ENCODE data around the gene EVC2. TPM values are rescaled to one million over a fixed set of nuclear protein-coding genes. Genes with fewer than 3 reads are reported as not detected.

EVC2 gene
- total and polyA plus RNA-seq, 10 of the 15 experiments (the other 5 are each of a cell fraction or from before 2014, with no cell fraction given) = 0.34 to 10.4 (median 5.6) TPM

- TF ChIP-seq, protein P1, sequence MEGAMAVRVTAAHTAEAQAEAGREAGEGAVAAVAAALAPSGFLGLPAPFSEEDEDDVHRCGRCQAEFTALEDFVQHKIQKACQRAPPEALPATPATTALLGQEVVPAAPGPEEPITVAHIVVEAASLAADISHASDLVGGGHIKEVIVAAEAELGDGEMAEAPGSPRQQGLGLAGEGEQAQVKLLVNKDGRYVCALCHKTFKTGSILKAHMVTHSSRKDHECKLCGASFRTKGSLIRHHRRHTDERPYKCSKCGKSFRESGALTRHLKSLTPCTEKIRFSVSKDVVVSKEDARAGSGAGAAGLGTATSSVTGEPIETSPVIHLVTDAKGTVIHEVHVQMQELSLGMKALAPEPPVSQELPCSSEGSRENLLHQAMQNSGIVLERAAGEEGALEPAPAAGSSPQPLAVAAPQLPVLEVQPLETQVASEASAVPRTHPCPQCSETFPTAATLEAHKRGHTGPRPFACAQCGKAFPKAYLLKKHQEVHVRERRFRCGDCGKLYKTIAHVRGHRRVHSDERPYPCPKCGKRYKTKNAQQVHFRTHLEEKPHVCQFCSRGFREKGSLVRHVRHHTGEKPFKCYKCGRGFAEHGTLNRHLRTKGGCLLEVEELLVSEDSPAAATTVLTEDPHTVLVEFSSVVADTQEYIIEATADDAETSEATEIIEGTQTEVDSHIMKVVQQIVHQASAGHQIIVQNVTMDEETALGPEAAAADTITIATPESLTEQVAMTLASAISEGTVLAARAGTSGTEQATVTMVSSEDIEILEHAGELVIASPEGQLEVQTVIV (IDR thresholded peaks at IDR 0.05; ENCODE audit: borderline replicate concordance, partially characterized antibody) = no peak
- TF ChIP-seq, protein P2, sequence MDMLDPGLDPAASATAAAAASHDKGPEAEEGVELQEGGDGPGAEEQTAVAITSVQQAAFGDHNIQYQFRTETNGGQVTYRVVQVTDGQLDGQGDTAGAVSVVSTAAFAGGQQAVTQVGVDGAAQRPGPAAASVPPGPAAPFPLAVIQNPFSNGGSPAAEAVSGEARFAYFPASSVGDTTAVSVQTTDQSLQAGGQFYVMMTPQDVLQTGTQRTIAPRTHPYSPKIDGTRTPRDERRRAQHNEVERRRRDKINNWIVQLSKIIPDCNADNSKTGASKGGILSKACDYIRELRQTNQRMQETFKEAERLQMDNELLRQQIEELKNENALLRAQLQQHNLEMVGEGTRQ (IDR thresholded peaks at IDR 0.05; ENCODE audit: borderline replicate concordance, low read depth, low read length) = no peak
- TF ChIP-seq, protein P3, sequence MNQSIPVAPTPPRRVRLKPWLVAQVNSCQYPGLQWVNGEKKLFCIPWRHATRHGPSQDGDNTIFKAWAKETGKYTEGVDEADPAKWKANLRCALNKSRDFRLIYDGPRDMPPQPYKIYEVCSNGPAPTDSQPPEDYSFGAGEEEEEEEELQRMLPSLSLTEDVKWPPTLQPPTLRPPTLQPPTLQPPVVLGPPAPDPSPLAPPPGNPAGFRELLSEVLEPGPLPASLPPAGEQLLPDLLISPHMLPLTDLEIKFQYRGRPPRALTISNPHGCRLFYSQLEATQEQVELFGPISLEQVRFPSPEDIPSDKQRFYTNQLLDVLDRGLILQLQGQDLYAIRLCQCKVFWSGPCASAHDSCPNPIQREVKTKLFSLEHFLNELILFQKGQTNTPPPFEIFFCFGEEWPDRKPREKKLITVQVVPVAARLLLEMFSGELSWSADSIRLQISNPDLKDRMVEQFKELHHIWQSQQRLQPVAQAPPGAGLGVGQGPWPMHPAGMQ (IDR thresholded peaks at IDR 0.05; ENCODE audit: borderline replicate concordance) = no peak
Measured at GRCh38 chr4:5742388-5742787, 34.0 kb upstream of the EVC2 start (continued).

- ChIA-PET POLR2A (interaction anchor here (0.8 kb wide), 1 partner anchor 37 kb away, joined by 3 read pairs; no protein-coding TSS in a partner anchor), SMC1A (ENCODE audit: uncharacterized antibody, unreplicated experiment) (interaction anchor here (0.6 to 1.2 kb wide), 5 partner anchors 13 to 35 kb away, joined by 3 to 4 read pairs (median 3); no protein-coding TSS in a partner anchor), CTCF (interaction anchor here (0.8 kb wide), 1 partner anchor 13 kb away, joined by 4 read pairs; no protein-coding TSS in a partner anchor), RAD21 (ENCODE audit: unreplicated experiment) (no interaction called here)
- intact Hi-C loops (cut with micrococcal nuclease; ENCODE audit: unreplicated experiment) (no loop called here), in situ Hi-C loops (cut with MboI) (no loop called here)
- Histone ChIP-seq H3K4me2 (ENCODE audit: control insufficient read depth, insufficient read depth) (no peak overlapping the region), H3K79me2 (ENCODE audit: control insufficient read depth, insufficient read depth, low read length) (no peaks in the 10 kb centered on the region), H3K9me3 (replicated peaks; ENCODE audit: control insufficient read depth, insufficient read depth, low read length) (no peaks in the 10 kb centered on the region; the same call in 2 of the 3 replicates), H3K4me3 (no peak overlapping the region), H3K4me1 (ENCODE audit: control insufficient read depth, insufficient read depth, low read length) (no peaks in the 10 kb centered on the region), H3K27ac (ENCODE audit: control insufficient read depth, insufficient read depth) (no peak overlapping the region), H3K9ac (ENCODE audit: control insufficient read depth, insufficient read depth, low read length) (no peak overlapping the region), H2AFZ (ENCODE audit: control insufficient read depth, low read depth, low read length) (no peak overlapping the region), H3K27me3 (replicated peaks in 1 of 2; ENCODE audit: control insufficient read depth in 2 of 2, insufficient read depth in 2 of 2, low read length in 1 of 2) (no peaks in the 10 kb centered on the region), H3K36me3 (ENCODE audit: control insufficient read depth in 2 of 2, insufficient read depth in 2 of 2, low read length in 1 of 2) (peaks cover 0 to 7% of the 10 kb centered on the region in 2 experiments; a peak in 2 of 4 replicates), H4K20me1 (ENCODE audit: control insufficient read depth, insufficient read depth) (no peaks in the 10 kb centered on the region)
- no TSS peak for BruUV-seq (replicated peaks)
- FAIRE-seq (peak; percentile 59), DNase-seq (ENCODE audit: low read depth, low spot score) (no peak), ATAC-seq (no peak)
- WGBS (ENCODE audit: insufficient coverage, insufficient replicate concordance, low lambda C conversion rate, missing lambda C conversion rate) = 79% methylated on average over 2 of the region's 2 CpGs
- no peak for TF ChIP-seq CEBPZ (IDR thresholded peaks at IDR 0.05; ENCODE audit: low read depth, low read length)
- TF ChIP-seq RFX5 (IDR thresholded peaks at IDR 0.05; ENCODE audit: low read depth, low read length) = no peak
- TF ChIP-seq, protein P4, sequence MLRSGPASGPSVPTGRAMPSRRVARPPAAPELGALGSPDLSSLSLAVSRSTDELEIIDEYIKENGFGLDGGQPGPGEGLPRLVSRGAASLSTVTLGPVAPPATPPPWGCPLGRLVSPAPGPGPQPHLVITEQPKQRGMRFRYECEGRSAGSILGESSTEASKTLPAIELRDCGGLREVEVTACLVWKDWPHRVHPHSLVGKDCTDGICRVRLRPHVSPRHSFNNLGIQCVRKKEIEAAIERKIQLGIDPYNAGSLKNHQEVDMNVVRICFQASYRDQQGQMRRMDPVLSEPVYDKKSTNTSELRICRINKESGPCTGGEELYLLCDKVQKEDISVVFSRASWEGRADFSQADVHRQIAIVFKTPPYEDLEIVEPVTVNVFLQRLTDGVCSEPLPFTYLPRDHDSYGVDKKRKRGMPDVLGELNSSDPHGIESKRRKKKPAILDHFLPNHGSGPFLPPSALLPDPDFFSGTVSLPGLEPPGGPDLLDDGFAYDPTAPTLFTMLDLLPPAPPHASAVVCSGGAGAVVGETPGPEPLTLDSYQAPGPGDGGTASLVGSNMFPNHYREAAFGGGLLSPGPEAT (IDR thresholded peaks at IDR 0.05; ENCODE audit: low read depth) = no peak
- TF ChIP-seq, protein P5, sequence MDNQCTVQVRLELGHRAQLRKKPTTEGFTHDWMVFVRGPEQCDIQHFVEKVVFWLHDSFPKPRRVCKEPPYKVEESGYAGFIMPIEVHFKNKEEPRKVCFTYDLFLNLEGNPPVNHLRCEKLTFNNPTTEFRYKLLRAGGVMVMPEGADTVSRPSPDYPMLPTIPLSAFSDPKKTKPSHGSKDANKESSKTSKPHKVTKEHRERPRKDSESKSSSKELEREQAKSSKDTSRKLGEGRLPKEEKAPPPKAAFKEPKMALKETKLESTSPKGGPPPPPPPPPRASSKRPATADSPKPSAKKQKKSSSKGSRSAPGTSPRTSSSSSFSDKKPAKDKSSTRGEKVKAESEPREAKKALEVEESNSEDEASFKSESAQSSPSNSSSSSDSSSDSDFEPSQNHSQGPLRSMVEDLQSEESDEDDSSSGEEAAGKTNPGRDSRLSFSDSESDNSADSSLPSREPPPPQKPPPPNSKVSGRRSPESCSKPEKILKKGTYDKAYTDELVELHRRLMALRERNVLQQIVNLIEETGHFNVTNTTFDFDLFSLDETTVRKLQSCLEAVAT (IDR thresholded peaks at IDR 0.05) = no peak
- TF ChIP-seq PAX5 (IDR thresholded peaks at IDR 0.05; ENCODE audit: borderline replicate concordance, low read depth, low read length) = no peak
- no peak for TF ChIP-seq CBFB (IDR thresholded peaks at IDR 0.05; ENCODE audit: low read depth)
- TF ChIP-seq CREM (IDR thresholded peaks at IDR 0.05; ENCODE audit: low read depth) = no peak
- no peak for TF ChIP-seq HDGF (IDR thresholded peaks at IDR 0.05)
Measured at GRCh38 chr4:5738061-5738460, 29.7 kb upstream of the EVC2 start.

Measured in GM12878 (cell line).